Liver (tissue), 9 donors: ENCODE data around the gene PRODH. TPM values are rescaled to one million over a fixed set of nuclear protein-coding genes. Genes with fewer than 3 reads are reported as not detected.
"Not testable (repeated sequence)": the region's sequence is repeated elsewhere in the genome, so short reads cannot be mapped to it uniquely, and the experiment has no call there.

Source experiments
- DNase-seq: peaks from one replicate; pipeline ENCODE4 v3.0.0-alpha.2; 2017; ENCODE audit warnings: low spot score
- H3K27ac ChIP-seq, 2 donors: one replicate each; pipeline ENCODE4 v1.7.0; 2013; ENCODE audit warnings: inconsistent platforms in 2 of 2, low read length in 2 of 2, control low read depth in 1 of 2, low read depth in 1 of 2, mild to moderate bottlenecking in 1 of 2
- H3K27me3 ChIP-seq, 4 donors: one replicate each; pipeline versions ENCODE4 v1.6.1 to v1.7.0; 2013; ENCODE audit warnings: low read length in 3 of 4, inconsistent platforms in 1 of 4, mild to moderate bottlenecking in 1 of 4, moderate library complexity in 1 of 4; ENCODE audit not compliant: control insufficient read depth in 4 of 4, insufficient read depth in 4 of 4
- H3K36me3 ChIP-seq, 4 donors: one replicate each; pipeline versions ENCODE4 v1.6.1 to v1.7.0; 2013; ENCODE audit warnings: low read length in 3 of 4, mild to moderate bottlenecking in 3 of 4, low read depth in 1 of 4, moderate library complexity in 1 of 4; ENCODE audit not compliant: control insufficient read depth in 4 of 4, insufficient read depth in 3 of 4
- H3K4me1 ChIP-seq, 4 donors: one replicate each; pipeline versions ENCODE4 v1.6.1 to v1.7.0; 2013; ENCODE audit warnings: low read length in 3 of 4, mild to moderate bottlenecking in 3 of 4, moderate library complexity in 1 of 4; ENCODE audit not compliant: control insufficient read depth in 4 of 4, insufficient read depth in 4 of 4
- H3K4me3 ChIP-seq, 3 donors: one replicate each; pipeline versions ENCODE4 v1.6.1 to v1.7.0; 2013; ENCODE audit warnings: low read length in 3 of 3, control low read depth in 1 of 3, low read depth in 1 of 3, mild to moderate bottlenecking in 1 of 3
- H3K9ac ChIP-seq, 2 donors: one replicate each; pipeline ENCODE4 v1.7.0; 2013; ENCODE audit warnings: low read length in 2 of 2, mild to moderate bottlenecking in 2 of 2, moderate library complexity in 2 of 2, control low read depth in 1 of 2, low read depth in 1 of 2
- H3K9me3 ChIP-seq, 4 donors: one replicate each; pipeline versions ENCODE4 v1.6.1 to v1.7.0; 2013; ENCODE audit warnings: low read length in 3 of 4; ENCODE audit not compliant: control insufficient read depth in 4 of 4
- EGR1 ChIP-seq, 2 donors: IDR thresholded peaks; 2 replicates each; pipeline ENCODE4 v1.6.1; 2016 to 2018; ENCODE audit warnings: antibody characterized with exemption in 2 of 2, low read depth in 2 of 2
- FOXA1 ChIP-seq: IDR thresholded peaks from 2 replicates; pipeline ENCODE4 v1.6.1; 2016; ENCODE audit warnings: antibody characterized with exemption
- FOXA2 ChIP-seq: IDR thresholded peaks from 2 replicates; pipeline ENCODE4 v1.6.1; 2016; ENCODE audit warnings: antibody characterized with exemption
- GABPA ChIP-seq, 2 donors: IDR thresholded peaks in 1 of 2; conservative IDR thresholded peaks in 1 of 2; 2 replicates each; pipeline ENCODE4 v1.6.1; 2016; ENCODE audit warnings: antibody characterized with exemption in 2 of 2, mild to moderate bottlenecking in 1 of 2, moderate library complexity in 1 of 2
- HNF4A ChIP-seq, 2 donors: conservative IDR thresholded peaks; 2 replicates each; pipeline ENCODE4 v1.6.1; 2016; ENCODE audit warnings: antibody characterized with exemption in 2 of 2, mild to moderate bottlenecking in 2 of 2
- HNF4G ChIP-seq: IDR thresholded peaks from 2 replicates; pipeline ENCODE4 v1.6.1; 2016; ENCODE audit warnings: antibody characterized with exemption
- JUND ChIP-seq, 2 donors: IDR thresholded peaks; 2 replicates each; pipeline ENCODE4 v1.6.1; 2016; ENCODE audit warnings: antibody characterized with exemption in 2 of 2
- RAD21 ChIP-seq, 2 donors: IDR thresholded peaks; 2 replicates each; pipeline ENCODE4 v1.6.1; 2016; ENCODE audit warnings: antibody characterized with exemption in 2 of 2, mild to moderate bottlenecking in 2 of 2
- RXRA ChIP-seq, 2 donors: IDR thresholded peaks; 2 replicates each; pipeline ENCODE4 v1.6.1; 2017 to 2018; ENCODE audit warnings: antibody characterized with exemption in 2 of 2, mild to moderate bottlenecking in 1 of 2
- SP1 ChIP-seq: IDR thresholded peaks from 2 replicates; pipeline ENCODE4 v1.6.1; 2018; ENCODE audit warnings: antibody characterized with exemption, mild to moderate bottlenecking
- TAF1 ChIP-seq: conservative IDR thresholded peaks from 2 replicates; pipeline ENCODE4 v1.6.1; 2016; ENCODE audit warnings: antibody characterized with exemption, mild to moderate bottlenecking
- WGBS: extraction: QIAGEN DNeasy Blood & Tissue Kit; methylation state at CpG from one replicate; pipeline ENCODE4 v1.1.7; 2013; 5-methylcytosine and 5-hydroxymethylcytosine counted together
- polyA plus RNA-seq, 2 donors: library from polyadenylated mRNA; stranded (reverse) in 1 of 2; unstranded in 1 of 2; fragments of 200-250 nt in 1 of 2; fragments of >200 nt in 1 of 2; fragmentation: Nextera tagmentation in 1 of 2; extraction: Ambion mirVana in 1 of 2; gene quantifications; one replicate each; pipeline versions ENCODE4 v1.2.1 to v1.2.3, GENCODE V29; 2013 to 2015
- total RNA-seq, 2 donors: library from RNA; depleted of rRNA; stranded (reverse); fragments of >200 nt; gene quantifications; one replicate each; pipeline ENCODE4 v1.2.3, GENCODE V29; 2014
- TF ChIP-seq, protein P1 (sequence below): IDR thresholded peaks from 2 replicates; pipeline ENCODE4 v1.6.1; 2016; ENCODE audit warnings: antibody characterized with exemption
- TF ChIP-seq, protein P2 (sequence below): IDR thresholded peaks from 2 replicates; pipeline ENCODE4 v1.6.1; 2016; ENCODE audit warnings: antibody characterized with exemption
- TF ChIP-seq, protein P3 (sequence below): fragments of 150-350 bp; IDR thresholded peaks from 2 replicates; pipeline ENCODE4 v1.5.1; 2017; ENCODE audit warnings: improper control_type of control experiment, low read depth, low read length; ENCODE audit not compliant: missing input control
- TF ChIP-seq, protein P4 (sequence below): IDR thresholded peaks from 2 replicates; pipeline ENCODE4 v1.6.1; 2016; ENCODE audit warnings: antibody characterized with exemption
- donor health status: healthy.
- donor health status: healthy.
- donor health status: healthy.
- donor health status: healthy.
- donor health status: healthy.

PRODH gene
- total and polyA plus RNA-seq, 4 donors = 1.2 to 4.1 (median 1.6) TPM; not detected in 1

GRCh38 chr22:18954990-18955571, 19.0 kb upstream of the PRODH start:
- H3K4me1 ChIP-seq = peaks cover 2 to 17% (median 9%) of the 10 kb centered on the region in 4 donors
- WGBS = 82% methylated on average over 15 of the region's 15 CpGs
- no peak overlapping the region for H3K9ac ChIP-seq
- no peak overlapping the region for H3K27ac ChIP-seq
- no peaks in the 10 kb centered on the region for H3K36me3 ChIP-seq
- no peak for DNase-seq
- TF ChIP-seq, protein P1, sequence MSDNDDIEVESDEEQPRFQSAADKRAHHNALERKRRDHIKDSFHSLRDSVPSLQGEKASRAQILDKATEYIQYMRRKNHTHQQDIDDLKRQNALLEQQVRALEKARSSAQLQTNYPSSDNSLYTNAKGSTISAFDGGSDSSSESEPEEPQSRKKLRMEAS = no peak
- TF ChIP-seq HNF4G (no peak), HNF4A (conservative IDR thresholded peaks at IDR 0.05) (no peak), JUND (IDR thresholded peaks at IDR 0.05) (no peak), FOXA2 (no peak), EGR1 (IDR thresholded peaks at IDR 0.05; ENCODE audit: low read depth in 2 of 2) (no peak), RXRA (IDR thresholded peaks at IDR 0.05) (no peak)
- TF ChIP-seq, protein P2, sequence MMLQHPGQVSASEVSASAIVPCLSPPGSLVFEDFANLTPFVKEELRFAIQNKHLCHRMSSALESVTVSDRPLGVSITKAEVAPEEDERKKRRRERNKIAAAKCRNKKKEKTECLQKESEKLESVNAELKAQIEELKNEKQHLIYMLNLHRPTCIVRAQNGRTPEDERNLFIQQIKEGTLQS = no peak
- H3K27me3 ChIP-seq = no peaks in the 10 kb centered on the region
- H3K4me3 ChIP-seq = no peak overlapping the region
- no peaks in the 10 kb centered on the region for H3K9me3 ChIP-seq

- not testable (repeated sequence) for H3K27ac ChIP-seq, H3K36me3 ChIP-seq, H3K4me3 ChIP-seq, H3K9ac ChIP-seq, H3K27me3 ChIP-seq, H3K9me3 ChIP-seq
- DNase-seq = peak; percentile 76
- 23% methylated on average over 14 of the region's 14 CpGs for WGBS
- peaks cover 2 to 18% (median 9%) of the 10 kb centered on the region in 4 donors for H3K4me1 ChIP-seq
- TF ChIP-seq RAD21 (IDR thresholded peaks at IDR 0.05) = peak; percentile 79 to 88
- TF ChIP-seq, protein P3, sequence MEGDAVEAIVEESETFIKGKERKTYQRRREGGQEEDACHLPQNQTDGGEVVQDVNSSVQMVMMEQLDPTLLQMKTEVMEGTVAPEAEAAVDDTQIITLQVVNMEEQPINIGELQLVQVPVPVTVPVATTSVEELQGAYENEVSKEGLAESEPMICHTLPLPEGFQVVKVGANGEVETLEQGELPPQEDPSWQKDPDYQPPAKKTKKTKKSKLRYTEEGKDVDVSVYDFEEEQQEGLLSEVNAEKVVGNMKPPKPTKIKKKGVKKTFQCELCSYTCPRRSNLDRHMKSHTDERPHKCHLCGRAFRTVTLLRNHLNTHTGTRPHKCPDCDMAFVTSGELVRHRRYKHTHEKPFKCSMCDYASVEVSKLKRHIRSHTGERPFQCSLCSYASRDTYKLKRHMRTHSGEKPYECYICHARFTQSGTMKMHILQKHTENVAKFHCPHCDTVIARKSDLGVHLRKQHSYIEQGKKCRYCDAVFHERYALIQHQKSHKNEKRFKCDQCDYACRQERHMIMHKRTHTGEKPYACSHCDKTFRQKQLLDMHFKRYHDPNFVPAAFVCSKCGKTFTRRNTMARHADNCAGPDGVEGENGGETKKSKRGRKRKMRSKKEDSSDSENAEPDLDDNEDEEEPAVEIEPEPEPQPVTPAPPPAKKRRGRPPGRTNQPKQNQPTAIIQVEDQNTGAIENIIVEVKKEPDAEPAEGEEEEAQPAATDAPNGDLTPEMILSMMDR = peak; percentile 86
These were observed 18.4 kb upstream of the PRODH start for GRCh38 chr22:18954303-18954989.

DNA sequence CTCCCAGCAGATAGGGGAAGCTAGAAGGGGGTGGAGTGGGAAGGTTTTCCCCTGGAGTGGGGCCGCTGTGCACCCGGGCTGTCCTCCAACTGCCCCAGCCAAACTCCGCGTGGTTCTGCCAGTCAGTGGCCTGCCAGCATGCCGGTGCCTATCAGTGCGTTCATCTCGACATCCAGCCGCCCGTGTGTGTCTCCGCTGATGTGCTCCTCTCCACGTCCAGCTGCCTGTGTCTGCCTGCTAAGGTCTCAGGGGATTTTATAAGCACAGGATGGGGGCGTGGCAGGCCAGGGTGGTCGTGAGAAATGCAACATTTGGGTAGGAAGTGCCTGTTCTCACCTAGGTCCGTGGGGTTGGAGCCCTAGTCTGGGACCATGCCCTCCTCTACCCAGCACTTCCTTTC, 17.0 kb upstream of the PRODH start:
- 26% methylated on average over 14 of the region's 14 CpGs for WGBS
- H3K27ac ChIP-seq, H3K27me3 ChIP-seq, H3K9me3 ChIP-seq, H3K36me3 ChIP-seq, H3K9ac ChIP-seq, DNase-seq, H3K4me3 ChIP-seq: not testable (repeated sequence)
- TF ChIP-seq HNF4A (conservative IDR thresholded peaks at IDR 0.05) (peak in 1 of 2 donors; percentile 6), RAD21 (IDR thresholded peaks at IDR 0.05) (peak in 1 of 2 donors; percentile 7)
- peaks cover 2 to 18% (median 9%) of the 10 kb centered on the region in 4 donors for H3K4me1 ChIP-seq

- no peak overlapping the region for H3K27ac ChIP-seq
- 88% methylated on average over 6 of the region's 6 CpGs for WGBS
- no peaks in the 10 kb centered on the region for H3K27me3 ChIP-seq
- H3K9ac ChIP-seq = no peak overlapping the region
- H3K9me3 ChIP-seq = no peaks in the 10 kb centered on the region
- peaks cover 2 to 18% (median 10%) of the 10 kb centered on the region in 4 donors for H3K4me1 ChIP-seq
- H3K4me3 ChIP-seq = no peak overlapping the region
- no peak for DNase-seq
- no peaks in the 10 kb centered on the region for H3K36me3 ChIP-seq
- no peak for TF ChIP-seq TAF1
- TF ChIP-seq, protein P4, sequence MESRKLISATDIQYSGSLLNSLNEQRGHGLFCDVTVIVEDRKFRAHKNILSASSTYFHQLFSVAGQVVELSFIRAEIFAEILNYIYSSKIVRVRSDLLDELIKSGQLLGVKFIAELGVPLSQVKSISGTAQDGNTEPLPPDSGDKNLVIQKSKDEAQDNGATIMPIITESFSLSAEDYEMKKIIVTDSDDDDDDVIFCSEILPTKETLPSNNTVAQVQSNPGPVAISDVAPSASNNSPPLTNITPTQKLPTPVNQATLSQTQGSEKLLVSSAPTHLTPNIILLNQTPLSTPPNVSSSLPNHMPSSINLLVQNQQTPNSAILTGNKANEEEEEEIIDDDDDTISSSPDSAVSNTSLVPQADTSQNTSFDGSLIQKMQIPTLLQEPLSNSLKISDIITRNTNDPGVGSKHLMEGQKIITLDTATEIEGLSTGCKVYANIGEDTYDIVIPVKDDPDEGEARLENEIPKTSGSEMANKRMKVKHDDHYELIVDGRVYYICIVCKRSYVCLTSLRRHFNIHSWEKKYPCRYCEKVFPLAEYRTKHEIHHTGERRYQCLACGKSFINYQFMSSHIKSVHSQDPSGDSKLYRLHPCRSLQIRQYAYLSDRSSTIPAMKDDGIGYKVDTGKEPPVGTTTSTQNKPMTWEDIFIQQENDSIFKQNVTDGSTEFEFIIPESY = no peak
- TF ChIP-seq HNF4G = no peak
- no peak for TF ChIP-seq RAD21 (IDR thresholded peaks at IDR 0.05)
- TF ChIP-seq SP1 = no peak
- TF ChIP-seq, protein P1 = no peak
- TF ChIP-seq FOXA1 = no peak
- TF ChIP-seq, protein P2 = no peak
- TF ChIP-seq GABPA (IDR thresholded peaks at IDR 0.05 in 1 of 2, conservative IDR thresholded peaks at IDR 0.05 in 1 of 2) = no peak
These were observed 15.9 kb upstream of the PRODH start for GRCh38 chr22:18952022-18952421.
